Neural crest cell (in vitro differentiated cells): Measurements from ENCODE around the gene AUP1. TPM values are rescaled to one million over a fixed set of nuclear protein-coding genes. Genes with fewer than 3 reads are reported as not detected.
A peak's percentile ranks its signal among the peaks of the same experiment; 100 is the strongest.

ENCODE experiments used
- DNase-seq: peaks from one replicate; pipeline ENCODE4 v3.0.0; 2021; ENCODE audit warnings: low read depth, mixed read lengths, low spot score
- H3K27ac Mint-ChIP-seq: one replicate; pipeline ENCODE4 v1.8.0; 2021; ENCODE audit warnings: mild to moderate bottlenecking, mixed read lengths; ENCODE audit not compliant: unreplicated experiment
- H3K27me3 Mint-ChIP-seq: 2 replicates; pipeline ENCODE4 v1.8.0; 2021; ENCODE audit warnings: low read depth, mild to moderate bottlenecking, mixed read lengths
- H3K36me3 Mint-ChIP-seq: 2 replicates; pipeline ENCODE4 v1.8.0; 2021; ENCODE audit warnings: low read depth, mild to moderate bottlenecking, mixed read lengths
- H3K4me1 Mint-ChIP-seq: 2 replicates; pipeline ENCODE4 v1.8.0; 2021; ENCODE audit warnings: mixed read lengths
- H3K4me3 Mint-ChIP-seq: one replicate; pipeline ENCODE4 v1.8.0; 2021; ENCODE audit warnings: mild to moderate bottlenecking, mixed read lengths
- H3K9me3 Mint-ChIP-seq: 2 replicates; pipeline ENCODE4 v1.8.0; 2021; ENCODE audit warnings: mixed read lengths
- total RNA-seq: library from RNA; stranded (reverse); gene quantifications from 2 replicates; pipeline ENCODE4 v1.2.1, GENCODE V29; 2021
- TF ChIP-seq, protein P1 (sequence below): fragments of 200-600 bp; sonication (generic); conservative IDR thresholded peaks from 2 replicates; pipeline ENCODE4 v1.5.0; 2021; ENCODE audit warnings: antibody characterized with exemption, mild to moderate bottlenecking

The AUP1 gene
- total RNA-seq, 1 donor from 2014 or later: 113 TPM

DNA sequence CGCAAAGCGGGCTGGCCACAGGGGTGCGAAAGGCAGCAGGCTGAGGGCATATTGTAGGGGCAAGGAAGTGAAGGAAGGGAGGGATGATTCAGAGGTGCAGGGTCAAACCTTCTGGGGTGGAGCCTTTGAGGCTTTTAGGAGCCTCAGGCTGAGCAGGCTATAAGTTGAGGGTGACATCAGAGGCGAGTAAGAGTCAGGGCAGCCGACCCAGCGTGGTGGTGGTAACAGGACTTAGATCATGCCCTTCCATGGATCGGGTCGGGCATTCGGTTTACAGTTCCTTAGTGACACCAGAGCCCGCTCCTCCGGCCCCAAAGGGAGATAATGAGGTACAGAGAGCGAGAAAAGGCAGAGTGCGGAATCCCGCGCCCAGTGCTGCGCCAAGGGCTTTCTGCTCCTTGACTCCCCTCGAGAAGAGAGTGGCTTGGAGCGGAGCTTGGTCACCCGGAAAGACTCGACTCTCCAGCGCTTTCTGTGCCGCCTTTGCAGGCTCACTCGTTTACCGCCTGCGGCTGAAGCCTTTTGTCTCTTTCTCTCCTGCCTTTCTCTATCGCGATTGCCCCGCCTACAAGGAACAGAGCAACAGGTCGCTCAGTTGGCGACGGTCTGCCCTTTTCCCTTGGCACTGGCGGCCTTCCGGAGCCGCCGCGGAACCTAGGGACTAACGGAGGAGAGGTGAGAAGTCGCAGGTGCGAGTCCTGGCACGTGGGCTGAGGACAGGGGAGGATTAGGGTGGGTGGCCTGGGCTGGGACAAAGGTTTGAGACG lies 30.8 kb downstream of the AUP1 start:
- H3K4me3 Mint-ChIP-seq: peak overlapping the region; percentile 86
- no peaks in the 10 kb centered on the region for H3K9me3 Mint-ChIP-seq
- peak; percentile 28 for DNase-seq
- peaks cover 91% of the 10 kb centered on the region for H3K27me3 Mint-ChIP-seq
- no peak overlapping the region for H3K27ac Mint-ChIP-seq
- TF ChIP-seq, protein P1, sequence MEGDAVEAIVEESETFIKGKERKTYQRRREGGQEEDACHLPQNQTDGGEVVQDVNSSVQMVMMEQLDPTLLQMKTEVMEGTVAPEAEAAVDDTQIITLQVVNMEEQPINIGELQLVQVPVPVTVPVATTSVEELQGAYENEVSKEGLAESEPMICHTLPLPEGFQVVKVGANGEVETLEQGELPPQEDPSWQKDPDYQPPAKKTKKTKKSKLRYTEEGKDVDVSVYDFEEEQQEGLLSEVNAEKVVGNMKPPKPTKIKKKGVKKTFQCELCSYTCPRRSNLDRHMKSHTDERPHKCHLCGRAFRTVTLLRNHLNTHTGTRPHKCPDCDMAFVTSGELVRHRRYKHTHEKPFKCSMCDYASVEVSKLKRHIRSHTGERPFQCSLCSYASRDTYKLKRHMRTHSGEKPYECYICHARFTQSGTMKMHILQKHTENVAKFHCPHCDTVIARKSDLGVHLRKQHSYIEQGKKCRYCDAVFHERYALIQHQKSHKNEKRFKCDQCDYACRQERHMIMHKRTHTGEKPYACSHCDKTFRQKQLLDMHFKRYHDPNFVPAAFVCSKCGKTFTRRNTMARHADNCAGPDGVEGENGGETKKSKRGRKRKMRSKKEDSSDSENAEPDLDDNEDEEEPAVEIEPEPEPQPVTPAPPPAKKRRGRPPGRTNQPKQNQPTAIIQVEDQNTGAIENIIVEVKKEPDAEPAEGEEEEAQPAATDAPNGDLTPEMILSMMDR: no peak
- peaks cover 19% of the 10 kb centered on the region for H3K4me1 Mint-ChIP-seq
- H3K36me3 Mint-ChIP-seq: peaks cover 13% of the 10 kb centered on the region

DNA sequence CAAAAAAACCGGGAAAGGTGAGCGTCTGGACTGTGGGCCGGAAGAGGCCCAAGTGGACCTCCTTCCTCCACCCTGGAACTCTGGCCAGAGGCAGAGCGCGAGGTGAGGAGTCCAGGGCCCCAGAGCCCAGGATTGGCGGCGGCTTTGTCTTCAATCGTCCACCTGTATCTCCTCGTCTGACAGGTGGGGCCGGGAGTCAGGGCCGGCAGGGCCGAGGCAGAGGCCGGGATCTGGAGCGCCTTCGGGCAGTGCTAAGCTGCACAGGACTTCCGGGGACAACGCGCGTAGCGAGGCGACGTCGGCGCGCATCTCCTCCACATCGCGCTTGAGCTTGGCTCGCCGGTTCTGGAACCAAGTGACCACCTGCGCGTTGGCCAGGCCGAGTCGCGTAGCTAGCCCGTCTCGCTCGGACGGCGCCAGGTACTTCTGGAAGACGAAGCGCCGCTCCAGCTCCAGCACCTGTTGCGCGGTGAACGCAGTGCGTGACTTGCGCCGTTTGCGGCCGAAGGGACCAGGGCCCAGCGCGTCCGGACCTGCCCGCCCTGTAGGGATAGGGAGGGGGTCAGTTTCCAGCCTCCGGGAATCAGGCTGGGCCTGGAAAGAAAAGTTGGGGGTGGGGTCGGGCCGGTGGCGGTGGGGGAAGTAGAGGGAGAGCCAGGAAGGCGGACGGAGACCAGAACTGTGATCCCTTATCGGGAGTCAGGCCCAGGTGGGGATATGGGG lies 31.6 kb downstream of the AUP1 start:
- DNase-seq: no peak
- peaks cover 19% of the 10 kb centered on the region for H3K4me1 Mint-ChIP-seq
- H3K36me3 Mint-ChIP-seq: peaks cover 15% of the 10 kb centered on the region
- TF ChIP-seq, protein P1: no peak
- peak overlapping the region; percentile 86 for H3K4me3 Mint-ChIP-seq
- no peaks in the 10 kb centered on the region for H3K9me3 Mint-ChIP-seq
- H3K27ac Mint-ChIP-seq: no peak overlapping the region
- H3K27me3 Mint-ChIP-seq: peaks cover 84% of the 10 kb centered on the region

DNA sequence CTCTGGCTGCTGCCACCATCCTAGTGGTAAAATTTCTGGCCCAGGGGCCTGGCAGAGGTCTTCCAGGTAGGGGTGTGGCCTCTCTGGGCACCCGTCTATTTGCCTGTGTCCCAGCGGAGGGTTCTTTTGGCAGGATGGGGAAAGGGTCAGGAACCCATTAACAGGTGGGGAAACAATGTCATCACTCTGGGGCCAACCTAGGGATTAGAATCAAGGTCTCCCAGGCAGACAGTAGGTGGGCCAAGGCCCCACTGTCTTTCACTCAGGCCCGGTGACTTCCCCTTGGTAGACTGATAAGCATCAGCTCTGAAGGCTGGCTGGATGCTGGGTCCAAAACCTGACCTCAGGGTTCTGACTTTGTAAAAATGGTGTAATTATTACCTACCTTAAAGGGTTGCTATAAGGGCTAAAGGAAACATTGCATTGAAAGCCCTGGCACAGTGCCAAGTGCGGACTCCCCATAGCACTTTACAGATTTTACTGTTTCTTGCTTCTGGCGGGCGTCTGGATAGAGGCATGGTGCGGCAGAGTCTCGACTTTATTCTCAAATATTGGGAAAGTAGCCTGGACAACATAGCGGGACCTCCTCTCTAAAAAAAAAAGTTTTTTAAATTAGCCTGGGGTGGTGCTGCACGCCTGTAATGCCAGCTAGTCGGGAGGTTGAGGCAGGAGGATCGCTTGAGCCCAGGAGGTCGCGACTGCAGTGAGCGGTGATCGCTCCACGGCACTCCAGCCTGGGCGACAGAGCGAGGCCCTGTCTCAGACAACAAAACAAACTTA lies 32.3 kb downstream of the AUP1 start:
- Mint-ChIP-seq H3K4me1 (peaks cover 12% of the 10 kb centered on the region), H3K4me3 (peak overlapping the region; percentile 65), H3K27ac (no peak overlapping the region), H3K36me3 (peaks cover 15% of the 10 kb centered on the region), H3K9me3 (no peaks in the 10 kb centered on the region), H3K27me3 (peaks cover 76% of the 10 kb centered on the region)
- no peak for DNase-seq
- TF ChIP-seq, protein P1: no peak

DNA sequence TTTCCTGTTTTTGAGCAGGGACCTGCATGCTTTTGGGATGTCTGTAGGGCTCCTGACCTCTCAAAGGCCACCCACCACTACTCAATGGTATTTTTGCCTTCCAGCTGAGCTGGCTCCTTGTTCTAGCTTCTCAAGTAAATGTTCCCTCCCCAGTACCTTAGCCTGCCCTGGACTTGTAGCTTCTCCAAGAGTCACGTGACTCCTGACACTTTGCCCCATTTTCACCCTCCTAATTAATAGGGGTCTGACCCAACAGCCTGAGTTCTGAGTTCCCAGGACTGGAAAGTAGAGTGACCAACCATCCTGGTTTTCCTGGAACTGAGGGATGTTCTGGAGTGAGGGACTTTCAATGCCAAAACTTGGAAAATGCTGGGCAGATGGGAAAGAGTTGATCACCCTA lies 34.1 kb downstream of the AUP1 start:
- no peaks in the 10 kb centered on the region for H3K9me3 Mint-ChIP-seq
- TF ChIP-seq, protein P1: no peak
- peaks cover 13% of the 10 kb centered on the region for H3K36me3 Mint-ChIP-seq
- no peak overlapping the region for H3K27ac Mint-ChIP-seq
- peaks cover 12% of the 10 kb centered on the region for H3K4me1 Mint-ChIP-seq
- H3K4me3 Mint-ChIP-seq: no peak overlapping the region
- DNase-seq: no peak
- H3K27me3 Mint-ChIP-seq: peaks cover 59% of the 10 kb centered on the region

DNA sequence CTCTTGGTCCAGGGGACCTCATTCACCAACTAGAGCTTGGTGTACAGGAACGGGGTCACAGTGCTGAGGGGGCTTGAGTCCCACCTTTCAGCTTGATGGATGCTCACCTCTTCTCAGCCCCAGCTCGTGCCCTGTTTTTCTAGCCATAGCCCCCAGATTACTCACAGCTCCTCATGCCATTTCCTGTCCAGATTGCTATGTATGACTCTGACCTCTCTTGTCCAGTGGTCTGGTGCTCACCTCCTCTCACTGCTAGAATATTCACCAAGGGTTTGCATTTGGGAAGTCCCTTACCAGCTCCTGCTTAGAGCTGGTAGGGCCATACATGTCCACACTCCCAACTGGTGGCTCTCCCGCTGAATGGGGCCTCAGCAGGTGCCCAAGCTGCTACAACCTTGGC lies 36.0 kb downstream of the AUP1 start:
- TF ChIP-seq, protein P1: no peak
- H3K4me3 Mint-ChIP-seq: no peak overlapping the region

More for the DNA sequence above, 36.0 kb downstream of the AUP1 start:
- Mint-ChIP-seq H3K9me3 (no peaks in the 10 kb centered on the region), H3K27ac (no peak overlapping the region), H3K27me3 (peaks cover 41% of the 10 kb centered on the region), H3K36me3 (peaks cover 15% of the 10 kb centered on the region), H3K4me1 (peaks cover 5% of the 10 kb centered on the region)
- DNase-seq: no peak
